ENCODE measurements around the gene C11orf87. TPM values are rescaled to one million over a fixed set of nuclear protein-coding genes. Genes with fewer than 3 reads are reported as not detected.

C11orf87 gene
- total and polyA plus RNA-seq, 2 of the 8 experiments (the other 6 are each of a cell fraction or from before 2014, with no cell fraction given), result 0.22 to 0.32 TPM

DNA sequence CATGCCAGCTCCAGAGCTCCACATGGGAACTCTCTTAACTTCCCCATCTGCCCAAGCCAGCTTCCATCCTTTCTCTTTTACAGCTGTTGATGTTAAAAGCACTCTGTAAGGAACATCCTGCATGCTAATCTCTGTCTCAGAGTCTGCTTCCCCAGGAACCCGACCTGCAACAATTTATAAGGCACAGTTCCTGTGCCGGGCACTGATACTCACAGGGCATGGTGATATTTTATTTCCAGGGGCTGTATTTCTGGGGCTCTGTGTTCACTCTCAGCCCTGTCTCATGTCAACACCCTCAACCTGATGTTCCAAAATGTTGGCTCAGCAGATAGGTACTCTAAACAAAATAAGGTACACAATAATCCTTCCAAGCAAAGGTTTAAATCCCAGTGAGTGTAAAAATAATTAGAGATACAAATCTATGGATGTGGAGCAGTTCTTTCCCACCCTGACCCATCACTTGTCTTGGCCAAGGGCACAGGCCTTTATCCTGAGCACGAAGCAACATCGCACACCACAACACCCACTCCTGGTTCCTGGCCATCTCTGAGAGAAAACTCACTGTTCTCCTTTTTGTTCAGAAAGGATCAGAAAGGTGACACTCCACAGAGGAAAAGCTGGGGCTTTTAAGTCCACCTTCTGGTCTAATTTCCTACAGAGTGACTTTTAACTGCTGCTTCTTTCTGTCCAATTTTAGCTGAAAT lies 44.8 kb upstream of the C11orf87 start:
- no peak overlapping the region for H2BK15ac ChIP-seq (ENCODE audit: low read length)
- no peak overlapping the region for H2AFZ ChIP-seq (ENCODE audit: low read length)
- no peaks in the 10 kb centered on the region for H3K23me2 ChIP-seq (ENCODE audit: low read depth, low read length)
- CTCF ChIA-PET (ENCODE audit: partially characterized antibody), result no interaction called here
- no peaks in the 10 kb centered on the region for H3K36me3 ChIP-seq (ENCODE audit: control insufficient read depth in 2 of 4, insufficient read depth in 4 of 4, low read length in 3 of 4)
- no peaks in the 10 kb centered on the region for H3K27me3 ChIP-seq (replicated peaks in 1 of 4; ENCODE audit: control insufficient read depth in 3 of 4, extremely low read depth in 1 of 4, insufficient read depth in 3 of 4, low read length in 3 of 4)
- no peak overlapping the region for H4K8ac ChIP-seq (ENCODE audit: extremely low read depth, insufficient read depth, low read length)
- POLR2A ChIA-PET (ENCODE audit: partially characterized antibody), result no interaction called here
- no peak overlapping the region for H3K18ac ChIP-seq (ENCODE audit: extremely low read depth, low read length)
- no peak overlapping the region for H2BK5ac ChIP-seq (ENCODE audit: low read depth, low read length)
- H4K20me1 ChIP-seq (replicated peaks in 1 of 2; ENCODE audit: control insufficient read depth in 1 of 2, insufficient read depth in 2 of 2, low read length in 2 of 2), result no peaks in the 10 kb centered on the region
- H3K4me1 ChIP-seq (replicated peaks in 1 of 4; ENCODE audit: control insufficient read depth in 3 of 4, insufficient read depth in 4 of 4, low read length in 3 of 4), result no peaks in the 10 kb centered on the region
- H3K56ac ChIP-seq (replicated peaks; ENCODE audit: insufficient read length, low read depth, low read length), result no peak overlapping the region
- no peak overlapping the region for H3K14ac ChIP-seq (ENCODE audit: insufficient read length)
- no peak overlapping the region for H2BK12ac ChIP-seq (ENCODE audit: low read depth, low read length)
- no peak overlapping the region for H2AK5ac ChIP-seq (ENCODE audit: low read depth, low read length)
- no peak overlapping the region for H3K27ac ChIP-seq (ENCODE audit: low read depth, low read length)
- no peak overlapping the region for H4K91ac ChIP-seq (replicated peaks; ENCODE audit: insufficient read length, low read length)
- no peak overlapping the region for H2BK20ac ChIP-seq (ENCODE audit: low read length)
- H3K79me2 ChIP-seq (ENCODE audit: control insufficient read depth in 1 of 2, insufficient read depth in 2 of 2, low read length in 2 of 2), result no peaks in the 10 kb centered on the region
- 88% methylated on average over 4 of the region's 4 CpGs; no CpG with 5 or more reads in 1 of the 2 experiments for WGBS, 2 experiments (ENCODE audit: extremely low coverage in 1 of 2, insufficient coverage in 1 of 2, insufficient read length in 1 of 2, insufficient replicate concordance in 2 of 2, low coverage in 1 of 2, low lambda C conversion rate in 2 of 2, missing lambda C conversion rate in 1 of 2)
- H3K79me1 ChIP-seq (ENCODE audit: low read depth, low read length), result no peaks in the 10 kb centered on the region
- DNase-seq (ENCODE audit: low read depth in 1 of 2, low spot score in 2 of 2) (no peak), FAIRE-seq (no peak)
- H3K4me2 ChIP-seq (ENCODE audit: insufficient read depth in 1 of 2, low read depth in 2 of 2, low read length in 2 of 2), result no peak overlapping the region
- H3K4me3 ChIP-seq (ENCODE audit: extremely low read depth in 1 of 4, insufficient read depth in 2 of 4, low read depth in 3 of 4, low read length in 4 of 4), result no peak overlapping the region
- H3K4ac ChIP-seq (replicated peaks; ENCODE audit: insufficient read length, low read depth, low read length), result no peak overlapping the region
- no peak overlapping the region for H4K5ac ChIP-seq (ENCODE audit: insufficient read length, low read depth, low read length)
- no peaks in the 10 kb centered on the region for H3K9me3 ChIP-seq (ENCODE audit: insufficient read depth in 2 of 2, low read depth in 1 of 2, low read length in 1 of 2)
- no peak overlapping the region for H2BK120ac ChIP-seq (replicated peaks; ENCODE audit: low read depth, low read length)
- no peak overlapping the region for H3K9ac ChIP-seq (replicated peaks in 1 of 4; ENCODE audit: extremely low read depth in 1 of 4, low read depth in 3 of 4, low read length in 3 of 4)
- H3K23ac ChIP-seq (ENCODE audit: insufficient read length), result no peak overlapping the region
- TF ChIP-seq CBX5 (IDR thresholded peaks at IDR 0.05; ENCODE audit: low read depth, low read length) (no peak), KDM4A (IDR thresholded peaks at IDR 0.05; ENCODE audit: low read depth, low read length, severe bottlenecking) (no peak), SUZ12 (IDR thresholded peaks at IDR 0.05; ENCODE audit: low read length) (no peak), CBX8 (IDR thresholded peaks at IDR 0.05; ENCODE audit: borderline replicate concordance, low read depth, low read length) (no peak), NANOG (IDR thresholded peaks at IDR 0.05; ENCODE audit: insufficient read depth, low read depth, low read length, poor library complexity, severe bottlenecking) (no peak), TEAD4 (IDR thresholded peaks at IDR 0.05; ENCODE audit: low read depth, low read length) (no peak), HDAC6 (IDR thresholded peaks at IDR 0.05; ENCODE audit: low read depth, low read length) (no peak), CREB1 (IDR thresholded peaks at IDR 0.05) (no peak), NRF1 (IDR thresholded peaks at IDR 0.05; ENCODE audit: low read depth, low read length) (no peak)
- TF ChIP-seq, protein P1, sequence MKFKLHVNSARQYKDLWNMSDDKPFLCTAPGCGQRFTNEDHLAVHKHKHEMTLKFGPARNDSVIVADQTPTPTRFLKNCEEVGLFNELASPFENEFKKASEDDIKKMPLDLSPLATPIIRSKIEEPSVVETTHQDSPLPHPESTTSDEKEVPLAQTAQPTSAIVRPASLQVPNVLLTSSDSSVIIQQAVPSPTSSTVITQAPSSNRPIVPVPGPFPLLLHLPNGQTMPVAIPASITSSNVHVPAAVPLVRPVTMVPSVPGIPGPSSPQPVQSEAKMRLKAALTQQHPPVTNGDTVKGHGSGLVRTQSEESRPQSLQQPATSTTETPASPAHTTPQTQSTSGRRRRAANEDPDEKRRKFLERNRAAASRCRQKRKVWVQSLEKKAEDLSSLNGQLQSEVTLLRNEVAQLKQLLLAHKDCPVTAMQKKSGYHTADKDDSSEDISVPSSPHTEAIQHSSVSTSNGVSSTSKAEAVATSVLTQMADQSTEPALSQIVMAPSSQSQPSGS (IDR thresholded peaks at IDR 0.05; ENCODE audit: low read length), result no peak

Data from H1 (cell line).